Measurements from ENCODE around the gene ZC2HC1B. TPM values are rescaled to one million over a fixed set of nuclear protein-coding genes. Genes with fewer than 3 reads are reported as not detected.

ZC2HC1B gene
- total and polyA plus RNA-seq, 11 donors, result 0.25 TPM; not detected in 10

- Histone ChIP-seq H3K4me1 (no peaks in the 10 kb centered on the region), H3K27ac (no peak overlapping the region), H3K36me3 (no peaks in the 10 kb centered on the region), H3K9me3 (no peaks in the 10 kb centered on the region), H3K27me3 (no peaks in the 10 kb centered on the region), H3K4me3 (no peak overlapping the region)
- WGBS, 4 donors, result 80 to 91% (median 85%) methylated on average over 1 of the region's 1 CpG
- ATAC-seq, result no peak
- TF ChIP-seq CTCF (IDR thresholded peaks at IDR 0.05), result no peak
- TF ChIP-seq POLR2A (IDR thresholded peaks at IDR 0.05), result no peak
- intact Hi-C loops (cut with DNase I), result no loop called here
- DNase-seq, result no peak
Observed at GRCh38 chr6:143894655-143895054, 30.4 kb downstream of the ZC2HC1B start.

GRCh38 chr6:143896126-143896860 lies 32.0 kb downstream of the ZC2HC1B start:
- 92 to 95% (median 94%) methylated on average over 3 of the region's 3 CpGs for WGBS, 4 donors
- Histone ChIP-seq H3K9me3 (no peaks in the 10 kb centered on the region), H3K4me3 (no peak overlapping the region), H3K27ac (no peak overlapping the region), H3K27me3 (no peaks in the 10 kb centered on the region), H3K4me1 (peaks cover 0 to under 1% (median 0%) of the 10 kb centered on the region in 12 donors), H3K36me3 (no peaks in the 10 kb centered on the region)
- TF ChIP-seq CTCF (IDR thresholded peaks at IDR 0.05) (no peak), POLR2A (IDR thresholded peaks at IDR 0.05) (no peak)
- ATAC-seq, result no peak
- DNase-seq, result no peak
- intact Hi-C loops (cut with DNase I), result no loop called here

GRCh38 chr6:143900358-143900757 lies 36.1 kb downstream of the ZC2HC1B start:
- peaks cover 0 to 24% (median 17%) of the 10 kb centered on the region in 12 donors for H3K4me1 ChIP-seq
- H3K36me3 ChIP-seq, result no peaks in the 10 kb centered on the region
- H3K9me3 ChIP-seq, result no peaks in the 10 kb centered on the region
- TF ChIP-seq POLR2A (IDR thresholded peaks at IDR 0.05) (no peak), CTCF (IDR thresholded peaks at IDR 0.05) (no peak)
- no peaks in the 10 kb centered on the region for H3K27me3 ChIP-seq
- intact Hi-C loops (cut with DNase I), result no loop called here
- ATAC-seq (no peak), DNase-seq (no peak)
- no peak overlapping the region for H3K4me3 ChIP-seq
- 80 to 92% (median 86%) methylated on average over 2 of the region's 2 CpGs for WGBS, 4 donors
- H3K27ac ChIP-seq, result no peak overlapping the region

DNA sequence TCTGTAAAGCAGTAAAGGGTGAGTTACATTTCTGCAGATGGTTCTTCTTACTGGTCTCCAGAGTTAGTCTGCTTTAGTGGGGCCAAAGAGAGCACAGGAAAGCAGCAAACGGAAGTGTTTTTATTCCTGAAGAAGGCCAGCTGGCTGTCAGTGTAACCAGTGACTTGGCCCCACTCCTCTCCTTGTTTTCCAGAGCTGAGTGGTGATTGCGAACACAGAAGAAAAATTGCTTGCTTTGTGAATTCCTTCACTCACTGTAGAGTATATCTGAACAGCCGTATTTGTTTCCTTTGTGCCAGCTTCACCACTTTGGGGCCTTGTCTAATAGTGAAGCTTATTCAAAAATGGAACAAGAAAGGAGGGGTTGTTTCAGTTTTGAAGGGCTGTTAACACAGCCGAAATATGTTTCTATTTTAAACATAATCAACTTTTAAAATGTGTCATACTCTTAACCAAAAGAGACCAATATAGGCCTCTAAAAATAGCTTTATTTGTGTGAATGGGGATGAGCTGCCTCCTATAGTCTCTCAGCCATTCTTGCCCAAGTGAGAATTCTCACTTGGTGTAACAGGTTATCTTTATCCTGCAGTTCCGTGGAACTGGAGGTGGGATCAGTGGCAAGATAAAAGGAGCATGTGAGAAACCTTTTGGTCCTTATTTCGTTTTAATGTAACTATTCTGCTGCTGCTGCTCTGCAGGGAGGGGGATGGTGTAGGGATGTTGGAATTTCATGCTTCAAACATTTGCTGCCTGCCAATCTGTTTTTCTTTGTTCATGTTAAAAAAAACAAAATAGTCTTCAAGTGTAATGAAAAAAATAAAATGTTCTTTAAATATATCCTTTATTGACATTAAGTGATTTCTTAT lies 37.8 kb downstream of the ZC2HC1B start:
- peaks cover 0 to 24% (median 17%) of the 10 kb centered on the region in 12 donors for H3K4me1 ChIP-seq

More for the DNA sequence above, 37.8 kb downstream of the ZC2HC1B start:
- no peaks in the 10 kb centered on the region for H3K27me3 ChIP-seq
- ATAC-seq (peak; percentile 83 to 92 (median 91)), DNase-seq (peak in 3 of 5 donors; percentile 55 to 68 (median 57))
- H3K4me3 ChIP-seq, result peak overlapping the region in 1 of 12 donors; percentile 8
- H3K27ac ChIP-seq, result peak overlapping the region in 11 of 12 donors; percentile 24 to 76 (median 59)
- H3K9me3 ChIP-seq, result no peaks in the 10 kb centered on the region
- intact Hi-C loops (cut with DNase I), result no loop called here
- no peaks in the 10 kb centered on the region for H3K36me3 ChIP-seq
- WGBS, 4 donors, result 17 to 30% (median 19%) methylated on average over 6 of the region's 6 CpGs
- TF ChIP-seq CTCF (IDR thresholded peaks at IDR 0.05) (no peak), POLR2A (IDR thresholded peaks at IDR 0.05) (no peak)
